G401 (cell line): ENCODE data around the gene SYNGAP1. TPM values are rescaled to one million over a fixed set of nuclear protein-coding genes. Genes with fewer than 3 reads are reported as not detected.
"Not testable (repeated sequence)": the region's sequence is repeated elsewhere in the genome, so short reads cannot be mapped to it uniquely, and the experiment has no call there.

ENCODE experiments used
- DNase-seq: peaks from one replicate; pipeline ENCODE4 v3.0.0-alpha.2; 2015; ENCODE audit warnings: low spot score
- in situ Hi-C: cut with HindIII; loops from 2 replicates; pipeline ENCODE4 v1.10.0; 2016; ENCODE audit warnings: low sequenced_read_pairs, mixed read lengths
- total RNA-seq: library from RNA; depleted of rRNA; stranded (reverse); fragments of >200 nt; shearing (Covaris generic); gene quantifications from 2 replicates; pipeline ENCODE4 v1.2.3, GENCODE V29; 2014

The SYNGAP1 gene
- total RNA-seq, 1 experiment from 2014 or later, result 7.4 TPM

- in situ Hi-C loops, result no loop called here
- peak; percentile 18 for DNase-seq
Observed at GRCh38 chr6:33453393-33454008, 33.6 kb downstream of the SYNGAP1 start.

GRCh38 chr6:33454009-33454946, 34.4 kb downstream of the SYNGAP1 start, which contains the start of gene ZBTB9:
Gene ZBTB9 (plus strand): TSS chr6:33454576. CDS start chr6:33455101, 525 bp downstream.
- in situ Hi-C loops, result no loop called here

GRCh38 chr6:33455051-33455450, 35.2 kb downstream of the SYNGAP1 start:
- no peak for DNase-seq
- in situ Hi-C loops, result no loop called here

More at GRCh38 chr6:33454009-33454946, 34.4 kb downstream of the SYNGAP1 start, which contains the start of gene ZBTB9:
- DNase-seq, result peak; percentile 98

- no peak for DNase-seq
- in situ Hi-C loops, result no loop called here
Observed at GRCh38 chr6:33456156-33456555, 36.3 kb downstream of the SYNGAP1 start.

- DNase-seq, result no peak
- in situ Hi-C loops, result no loop called here
Observed at GRCh38 chr6:33458676-33459075, 38.8 kb downstream of the SYNGAP1 start.

GRCh38 chr6:33459226-33459625, 39.4 kb downstream of the SYNGAP1 start:
- DNase-seq, result no peak
- in situ Hi-C loops, result no loop called here

- in situ Hi-C loops, result no loop called here
- no peak for DNase-seq
Observed at GRCh38 chr6:33466075-33466735, 46.3 kb downstream of the SYNGAP1 start.

- in situ Hi-C loops, result no loop called here
- DNase-seq, result no peak
Observed at GRCh38 chr6:33467091-33467490, 47.2 kb downstream of the SYNGAP1 start.

- no peak for DNase-seq
- in situ Hi-C loops, result no loop called here
Observed at GRCh38 chr6:33469661-33470060, 49.8 kb downstream of the SYNGAP1 start.

- no peak for DNase-seq
- in situ Hi-C loops, result no loop called here
Observed at GRCh38 chr6:33477864-33478263, 58.0 kb downstream of the SYNGAP1 start.

- in situ Hi-C loops, result no loop called here
- no peak for DNase-seq
Observed at GRCh38 chr6:33481192-33481591, 61.3 kb downstream of the SYNGAP1 start.

GRCh38 chr6:33482620-33483019, 62.8 kb downstream of the SYNGAP1 start:
- DNase-seq, in situ Hi-C loops: not testable (repeated sequence)

- DNase-seq, result no peak
- in situ Hi-C loops, result no loop called here
Observed at GRCh38 chr6:33483678-33484077, 63.8 kb downstream of the SYNGAP1 start.

- DNase-seq, in situ Hi-C loops: not testable (repeated sequence)
Observed at GRCh38 chr6:33484673-33485262, 64.9 kb downstream of the SYNGAP1 start.

- in situ Hi-C loops, DNase-seq: not testable (repeated sequence)
Observed at GRCh38 chr6:33485680-33486079, 65.8 kb downstream of the SYNGAP1 start.

GRCh38 chr6:33488339-33488738, 68.5 kb downstream of the SYNGAP1 start:
- DNase-seq, result no peak
- in situ Hi-C loops, result no loop called here

- DNase-seq, result peak; percentile 18
- in situ Hi-C loops, result no loop called here
Observed at GRCh38 chr6:33490198-33490597, 70.3 kb downstream of the SYNGAP1 start.

- in situ Hi-C loops, result no loop called here
- DNase-seq, result no peak
Observed at GRCh38 chr6:33490621-33491020, 70.8 kb downstream of the SYNGAP1 start.

- in situ Hi-C loops, result no loop called here
- DNase-seq, result no peak
Observed at GRCh38 chr6:33492093-33492492, 72.2 kb downstream of the SYNGAP1 start.
